SK-N-SH (cell line): ENCODE data around the gene MAP3K19. TPM values are rescaled to one million over a fixed set of nuclear protein-coding genes. Genes with fewer than 3 reads are reported as not detected.
A peak's percentile ranks its signal among the peaks of the same experiment; 100 is the strongest.

ENCODE experiments used
- CTCF ChIA-PET: fragments of 300-600, 350-600 bp; formaldehyde crosslinking; extraction: SDS; loops from one replicate; lab custom pipeline; 2021; lab: Yijun Ruan, JAX
- POLR2A ChIA-PET: fragments of 350-600 bp; sonication (Branson Sonifier 250); formaldehyde crosslinking; extraction: SDS; loops from one replicate; lab custom pipeline; 2020; ENCODE audit warnings: antibody characterized with exemption, inconsistent platforms; lab: Yijun Ruan, JAX
- DNase-seq: peaks from one replicate; pipeline ENCODE4 v3.0.0; 2012
- H2AFZ ChIP-seq: fragments of 200-600 bp; sonication (generic); 2 replicates; pipeline ENCODE4 v1.8.1; 2016; ENCODE audit warnings: antibody characterized with exemption, mild to moderate bottlenecking, low read depth
- H3F3A ChIP-seq: fragments of 200-600 bp; sonication (generic); replicated peaks from 2 replicates; pipeline ENCODE3; 2016; ENCODE audit warnings: antibody characterized with exemption, mild to moderate bottlenecking; ENCODE audit not compliant: insufficient read depth
- H3K27ac ChIP-seq, 2 experiments: fragments of 200-500 bp in 1 of 2; fragments of 200-600 bp in 1 of 2; sonication (Bioruptor generic) in 1 of 2; sonication (generic), shearing (Covaris generic) in 1 of 2; 2 replicates each; pipeline versions ENCODE4 v1.5.1 to v1.6.1; 2014 to 2016; ENCODE audit warnings: low read depth in 2 of 2, inconsistent platforms in 1 of 2, low read length in 1 of 2, mild to moderate bottlenecking in 1 of 2, mixed read lengths in 1 of 2
- H3K27me3 ChIP-seq: fragments of 200-600 bp; sonication (generic), shearing (Covaris generic); 2 replicates; pipeline ENCODE4 v1.6.1; 2016; ENCODE audit warnings: mixed run types; ENCODE audit not compliant: insufficient read depth
- H3K36me3 ChIP-seq, 2 experiments: fragments of 200-500 bp in 1 of 2; fragments of 200-600 bp in 1 of 2; sonication (Bioruptor generic) in 1 of 2; sonication (generic) in 1 of 2; replicated peaks in 1 of 2; 2 replicates each; pipeline versions ENCODE3 to v1.5.1; 2014 to 2016; ENCODE audit warnings: low read length in 1 of 2, mild to moderate bottlenecking in 1 of 2; ENCODE audit not compliant: insufficient read depth in 2 of 2, control insufficient read depth in 1 of 2
- H3K4me1 ChIP-seq, 2 experiments: fragments of 200-500 bp in 1 of 2; fragments of 200-600 bp in 1 of 2; sonication (Bioruptor generic) in 1 of 2; sonication (generic), shearing (Covaris generic) in 1 of 2; 2 replicates each; pipeline versions ENCODE4 v1.5.1 to v1.6.1; 2014 to 2016; ENCODE audit warnings: low read depth in 1 of 2, low read length in 1 of 2, mixed run types in 1 of 2; ENCODE audit not compliant: insufficient read depth in 2 of 2, control insufficient read depth in 1 of 2
- H3K4me2 ChIP-seq: fragments of 200-600 bp; sonication (generic), shearing (Covaris generic); 2 replicates; pipeline ENCODE4 v1.6.1; 2017; ENCODE audit warnings: mixed run types
- H3K4me3 ChIP-seq, 2 experiments: fragments of 200-500 bp in 1 of 2; fragments of 200-600 bp in 1 of 2; sonication (Bioruptor generic) in 1 of 2; sonication (generic), shearing (Covaris generic) in 1 of 2; 2 replicates each; pipeline versions ENCODE4 v1.5.1 to v1.8.1; 2014 to 2016; ENCODE audit warnings: low read depth in 2 of 2, inconsistent platforms in 1 of 2, low read length in 1 of 2, mild to moderate bottlenecking in 1 of 2, mixed read lengths in 1 of 2, moderate library complexity in 1 of 2
- H3K79me2 ChIP-seq: fragments of 200-600 bp; sonication (generic); 2 replicates; pipeline ENCODE4 v1.8.1; 2017; ENCODE audit warnings: mild to moderate bottlenecking; ENCODE audit not compliant: insufficient read depth
- H3K9ac ChIP-seq: fragments of 200-600 bp; sonication (generic); 2 replicates; pipeline ENCODE4 v1.6.1; 2017; ENCODE audit warnings: mixed run types
- H3K9me2 ChIP-seq: fragments of 200-600 bp; sonication (generic); 2 replicates; pipeline ENCODE4 v1.6.1; 2017; ENCODE audit warnings: mixed run types
- H3K9me3 ChIP-seq: fragments of 200-600 bp; sonication (generic); 2 replicates; pipeline ENCODE4 v1.6.1; 2017; ENCODE audit warnings: mixed run types, mild to moderate bottlenecking, moderate library complexity
- H4K20me1 ChIP-seq: fragments of 200-600 bp; sonication (generic); 2 replicates; pipeline ENCODE4 v1.6.1; 2017; ENCODE audit warnings: mild to moderate bottlenecking, mixed run types; ENCODE audit not compliant: insufficient read depth
- CHD2 ChIP-seq: fragments of 150-350 bp; IDR thresholded peaks from 2 replicates; pipeline ENCODE4 v1.6.1; 2018; ENCODE audit warnings: low read length; ENCODE audit not compliant: partially characterized antibody
- CTCF ChIP-seq: fragments of 200-600 bp; sonication (generic); IDR thresholded peaks from 2 replicates; pipeline ENCODE4 v1.6.1; 2017; ENCODE audit warnings: antibody characterized with exemption, mild to moderate bottlenecking, moderate library complexity
- ELF1 ChIP-seq: IDR thresholded peaks from 2 replicates; pipeline ENCODE4 v1.4.0; 2012
- EP300 ChIP-seq, 2 experiments: IDR thresholded peaks; 2 replicates each; pipeline versions ENCODE4 v1.4.0 to v1.6.1; 2012; ENCODE audit warnings: borderline replicate concordance in 1 of 2, low read depth in 1 of 2, low read length in 1 of 2
- FOSL2 ChIP-seq: IDR thresholded peaks from 2 replicates; pipeline ENCODE4 v1.4.0; 2012; ENCODE audit warnings: low read depth, mild to moderate bottlenecking, moderate library complexity, borderline replicate concordance
- GABPA ChIP-seq: IDR thresholded peaks from 2 replicates; pipeline ENCODE4 v1.4.0; 2012; ENCODE audit warnings: low read depth, mild to moderate bottlenecking
- GATA2 ChIP-seq: sonication (generic); formaldehyde crosslinking; IDR thresholded peaks from 2 replicates; pipeline ENCODE4 v1.5.0; 2020; ENCODE audit warnings: mild to moderate bottlenecking, missing genetic modification reagents
- MAX ChIP-seq: IDR thresholded peaks from 2 replicates; pipeline ENCODE4 v1.4.0; 2012; ENCODE audit warnings: low read depth
- MXI1 ChIP-seq: IDR thresholded peaks from 2 replicates; pipeline ENCODE4 v1.6.1; 2012; ENCODE audit warnings: mild to moderate bottlenecking, low read depth, low read length, improper control_type of control experiment
- NRF1 ChIP-seq: IDR thresholded peaks from 2 replicates; pipeline ENCODE4 v1.6.1; 2012; ENCODE audit warnings: low read depth, mild to moderate bottlenecking, low read length
- POLR2AphosphoS5 ChIP-seq: IDR thresholded peaks from 2 replicates; pipeline ENCODE4 v1.6.1; 2012; ENCODE audit warnings: low read depth, low read length
- RFX5 ChIP-seq: IDR thresholded peaks from 2 replicates; pipeline ENCODE4 v1.6.1; 2012; ENCODE audit warnings: mild to moderate bottlenecking, improper control_type of control experiment, low read length
- TAF1 ChIP-seq: IDR thresholded peaks from 2 replicates; pipeline ENCODE4 v1.6.1; 2012; ENCODE audit warnings: low read depth, mild to moderate bottlenecking, low read length, moderate library complexity, borderline replicate concordance
- TEAD4 ChIP-seq: IDR thresholded peaks from 2 replicates; pipeline ENCODE4 v1.4.0; 2012; ENCODE audit warnings: mild to moderate bottlenecking, borderline replicate concordance; ENCODE audit not compliant: insufficient read depth
- YY1 ChIP-seq: IDR thresholded peaks from 2 replicates; pipeline ENCODE4 v1.4.0; 2012; ENCODE audit warnings: low read depth, mild to moderate bottlenecking
- WGBS: methylation state at CpG from one replicate; pipeline ENCODE4 v1.1.6; 2017; ENCODE audit warnings: low lambda C conversion rate; 5-methylcytosine and 5-hydroxymethylcytosine counted together
- polyA plus RNA-seq, 3 experiments: library from polyadenylated mRNA; depleted of rRNA; stranded (reverse); fragments of >200 nt; gene quantifications; 2 replicates each; pipeline ENCODE4 v1.2.3, GENCODE V29; 2012

MAP3K19 gene
- polyA plus RNA-seq, 1 of the 3 experiments (the other 2 are of a cell fraction) = not detected

- Histone ChIP-seq H3K27me3 (no peaks in the 10 kb centered on the region), H2AFZ (peak within 1 kb of the TSS; percentile 93), H3K9ac (peak within 1 kb of the TSS; percentile 98), H3K9me3 (no peaks in the 10 kb centered on the region), H3K27ac (peak within 1 kb of the TSS; percentile 90 to 95), H3K79me2 (peaks cover 55% of the 10 kb centered on the region)
- 1% methylated on average over 36 of the region's 45 CpGs for WGBS
- ChIA-PET POLR2A (no interaction called here), CTCF (interaction anchor here (0.7 to 2.3 kb wide), 2 partner anchors 655 to 657 kb away, joined by 3 to 8 read pairs; no protein-coding TSS in a partner anchor)
- TF ChIP-seq RFX5 (peak; percentile 43; the same call in 1 of the 2 replicates), TEAD4 (no peak), GATA2 (CRISPR knock-in tag) (no peak), CHD2 (peak; percentile 33), POLR2AphosphoS5 (peak; percentile 95), CTCF (no peak), TAF1 (peak; percentile 85), NRF1 (no peak), MAX (no peak; the same call in 1 of the 2 replicates), MXI1 (0 out of 2 replicates have a peak, but pooled peaks have one; percentile 15), FOSL2 (no peak), EP300 (IDR thresholded peaks at IDR 0.05; ENCODE audit: borderline replicate concordance in 1 of 2, low read depth in 1 of 2, low read length in 1 of 2) (0 out of 4 replicates have a peak, but pooled peaks of 1 of the 2 experiments have one; percentile 6), ELF1 (peak; percentile 74), GABPA (no peak), YY1 (peak; percentile 93)
- TF ChIP-seq, all 33 proteins: peak for 8
- Histone ChIP-seq H3K4me2 (peak within 1 kb of the TSS; percentile 97), H3K4me3 (peak within 1 kb of the TSS; percentile 90 to 98), H4K20me1 (peaks cover 6% of the 10 kb centered on the region), H3K36me3 (peaks cover 5 to 10% of the 10 kb centered on the region in 2 experiments), H3F3A (peaks cover 19% of the 10 kb centered on the region), H3K4me1 (peaks cover 11 to 22% of the 10 kb centered on the region in 2 experiments), H3K9me2 (no peaks in the 10 kb centered on the region)
- peak; percentile 90 for DNase-seq
These were observed 5.0 kb upstream of the MAP3K19 start, which contains the start of gene RAB3GAP1 for GRCh38 chr2:135052042-135052876. Gene RAB3GAP1 (plus strand): TSS chr2:135052292. CDS start chr2:135052308, 16 bp downstream.
